HG02852 (cell line): Measurements from ENCODE around the gene MDM1.

Experiments used
- ATAC-seq: cut with Tn5 transposase; IDR thresholded peaks from one replicate; pipeline ENCODE4 v1.9.1; 2021; ENCODE audit warnings: mild to moderate bottlenecking, moderate library complexity; ENCODE audit not compliant: unreplicated experiment

Gene MDM1

GRCh38 chr12:68280240-68280639 is 51.9 kb downstream of the MDM1 start:
- no peak for ATAC-seq

DNA sequence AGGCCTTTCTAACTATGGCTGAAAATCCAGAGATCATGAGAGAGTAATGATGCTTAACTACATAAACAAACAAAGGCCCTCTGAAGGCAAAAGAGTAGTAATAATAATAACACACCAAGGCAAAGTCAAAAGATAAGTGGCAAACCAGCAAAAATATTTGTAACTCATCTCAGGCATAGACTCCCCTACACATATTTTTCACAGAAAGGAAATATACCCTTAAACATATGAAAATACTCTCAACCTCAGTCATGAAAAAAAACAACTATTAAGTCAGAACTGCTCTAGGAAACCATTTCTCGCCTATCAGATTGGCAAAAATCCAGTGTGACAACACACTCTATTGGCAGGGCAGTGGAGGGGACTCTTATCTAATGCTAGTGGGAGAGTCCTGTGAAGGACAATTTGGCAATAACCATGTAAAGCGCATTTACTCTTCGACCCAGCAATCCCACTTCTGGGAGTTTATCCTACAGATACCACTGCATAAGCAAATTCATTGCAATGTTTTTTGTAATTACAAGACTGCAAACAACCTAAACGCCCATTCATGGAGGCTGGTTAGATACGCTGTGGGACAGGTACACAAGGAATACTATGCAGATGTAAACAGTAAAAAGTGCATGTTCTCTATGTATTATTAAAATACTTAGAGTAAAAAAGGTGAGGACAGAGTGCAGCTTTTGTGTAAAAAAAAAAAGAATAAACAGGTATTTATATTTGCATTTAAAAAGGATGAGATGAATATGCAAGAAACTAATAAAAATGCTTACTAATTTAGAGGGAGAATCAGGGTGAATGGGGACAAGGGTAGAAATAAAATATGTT is 52.7 kb downstream of the MDM1 start:
- ATAC-seq = no peak

GRCh38 chr12:68276402-68276930 is 55.7 kb downstream of the MDM1 start:
- ATAC-seq = no peak

DNA sequence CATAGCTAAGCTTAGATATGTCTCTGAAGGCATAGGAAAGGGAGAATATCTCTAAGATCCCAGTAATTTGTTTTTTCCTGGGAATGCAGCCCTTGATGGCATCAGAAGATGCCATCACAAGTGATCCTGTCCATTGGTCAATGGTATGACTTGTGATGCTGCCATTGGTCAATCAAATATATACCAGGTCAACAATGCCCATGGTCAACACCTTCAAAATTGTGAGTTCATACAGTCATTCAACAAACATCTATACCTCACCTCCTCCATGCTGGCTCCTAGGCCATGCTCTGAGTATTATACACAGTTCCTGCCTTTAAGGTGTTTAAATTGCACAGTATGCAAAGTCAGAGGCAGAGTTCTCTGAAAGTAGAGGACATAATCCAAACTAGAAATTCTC is 59.4 kb downstream of the MDM1 start:
- ATAC-seq = no peak

- ATAC-seq = no peak
Measured at GRCh38 chr12:68271346-68271745, 60.8 kb downstream of the MDM1 start.

DNA sequence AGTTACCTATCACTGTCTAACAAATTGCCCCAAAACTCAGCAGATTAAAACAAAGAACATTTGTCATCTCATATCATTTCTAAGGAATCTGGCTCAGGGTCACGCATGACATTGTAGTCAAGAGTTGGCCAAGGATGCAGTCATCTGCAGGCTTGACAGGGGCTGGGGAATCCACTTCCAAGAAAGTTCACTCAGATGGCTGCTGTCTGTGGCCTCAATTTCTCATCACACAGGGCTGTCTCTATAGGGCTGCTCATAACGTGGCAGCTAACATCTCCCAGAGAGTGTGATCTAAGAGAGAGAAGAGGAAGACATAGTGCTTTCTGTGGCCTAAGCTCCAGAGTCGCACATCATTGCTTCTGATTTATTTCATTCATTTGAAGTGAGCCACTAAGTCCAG is 61.8 kb downstream of the MDM1 start:
- ATAC-seq = no peak

DNA sequence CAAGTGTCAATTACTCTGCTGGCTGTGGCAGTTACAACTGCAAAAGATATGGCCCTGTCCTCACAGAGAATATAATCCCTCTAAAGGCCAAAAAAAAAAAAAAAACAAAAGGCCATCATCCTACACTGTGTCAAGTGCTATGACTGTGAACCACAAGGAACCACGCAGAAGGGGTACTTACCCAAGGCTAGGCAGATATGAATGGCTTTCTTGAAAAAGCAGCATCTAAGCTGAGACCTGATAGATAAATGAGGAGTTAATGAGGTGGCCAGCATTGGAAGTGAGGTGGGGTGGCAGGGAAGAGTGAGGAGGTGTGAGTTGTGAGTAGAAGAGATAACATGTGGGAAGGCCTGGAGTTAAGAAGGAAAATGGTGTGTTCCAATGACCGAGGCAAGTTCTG is 62.4 kb downstream of the MDM1 start:
- no peak for ATAC-seq

DNA sequence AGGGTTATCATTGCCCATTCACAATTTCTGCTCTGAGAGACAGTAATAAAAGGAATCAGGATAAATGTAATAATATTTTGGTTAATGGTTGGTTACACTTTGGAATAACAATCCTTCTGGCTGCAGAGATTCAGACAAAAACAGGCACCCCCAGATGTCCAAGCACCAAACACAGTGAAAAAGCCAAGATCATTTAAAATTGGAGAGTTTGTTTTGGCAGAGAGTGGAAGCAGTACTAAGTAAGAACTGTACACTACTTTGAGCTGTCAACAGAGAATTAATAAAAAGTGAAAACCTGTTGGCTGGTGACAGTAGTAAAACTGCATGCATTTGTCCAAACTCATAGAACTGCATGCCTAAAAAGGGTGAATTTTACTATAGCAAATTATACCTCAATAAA is 63.2 kb downstream of the MDM1 start:
- ATAC-seq = no peak

GRCh38 chr12:68267892-68268396 is 64.2 kb downstream of the MDM1 start:
- ATAC-seq = no peak

- no peak for ATAC-seq
Measured at GRCh38 chr12:68264857-68265256, 67.3 kb downstream of the MDM1 start.

DNA sequence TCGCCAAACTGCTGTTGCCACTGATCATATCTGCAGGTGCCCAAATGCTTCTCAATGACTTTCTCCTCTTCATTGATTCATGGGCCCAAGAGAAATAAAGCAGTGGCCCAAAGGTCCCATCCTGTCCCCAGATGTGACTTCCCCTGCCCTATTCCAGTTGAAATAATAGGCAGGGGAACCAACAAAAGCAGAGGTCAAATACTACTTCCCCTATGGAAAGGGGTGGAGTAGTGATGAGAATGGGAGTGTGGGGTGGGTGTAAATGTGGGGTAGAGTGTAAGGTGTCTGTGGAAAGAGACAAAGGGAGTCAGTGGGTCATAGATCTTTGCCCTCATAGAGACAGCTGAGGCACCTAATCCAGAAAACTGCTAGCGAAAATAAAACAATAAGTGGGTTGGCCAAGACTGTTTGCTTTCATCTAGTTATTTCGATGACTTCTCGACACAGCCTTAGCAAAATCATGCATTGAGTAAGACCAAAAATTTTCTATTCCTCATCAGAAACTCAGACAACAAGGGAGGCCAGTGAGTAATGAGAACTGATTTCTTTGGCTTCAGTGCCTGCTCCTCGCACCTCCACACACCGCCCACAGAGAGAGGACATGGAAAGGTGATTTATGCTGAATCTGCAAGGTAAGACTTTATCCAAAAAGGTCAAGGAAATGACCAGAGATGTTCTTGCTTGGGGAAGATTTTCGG is 67.9 kb downstream of the MDM1 start:
- no peak for ATAC-seq

- no peak for ATAC-seq
Measured at GRCh38 chr12:68263366-68263765, 68.8 kb downstream of the MDM1 start.

DNA sequence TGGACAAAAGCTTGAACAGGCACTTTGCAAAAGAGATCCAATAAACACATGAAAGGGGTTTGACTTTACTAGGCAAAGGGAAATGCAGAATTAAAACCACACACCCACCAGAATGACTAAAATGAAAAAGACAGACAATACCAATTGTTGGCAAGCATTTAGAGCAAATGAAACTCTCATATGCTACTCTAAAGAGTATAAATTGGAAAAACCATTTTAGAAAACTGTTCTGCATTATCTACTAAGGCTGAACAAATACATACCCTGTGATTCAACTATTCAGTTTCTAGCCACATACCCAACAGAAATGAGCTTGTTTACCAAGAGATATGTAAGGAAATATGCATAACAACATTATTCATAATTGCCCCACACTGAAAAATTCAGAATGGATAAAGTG is 70.3 kb downstream of the MDM1 start:
- no peak for ATAC-seq

DNA sequence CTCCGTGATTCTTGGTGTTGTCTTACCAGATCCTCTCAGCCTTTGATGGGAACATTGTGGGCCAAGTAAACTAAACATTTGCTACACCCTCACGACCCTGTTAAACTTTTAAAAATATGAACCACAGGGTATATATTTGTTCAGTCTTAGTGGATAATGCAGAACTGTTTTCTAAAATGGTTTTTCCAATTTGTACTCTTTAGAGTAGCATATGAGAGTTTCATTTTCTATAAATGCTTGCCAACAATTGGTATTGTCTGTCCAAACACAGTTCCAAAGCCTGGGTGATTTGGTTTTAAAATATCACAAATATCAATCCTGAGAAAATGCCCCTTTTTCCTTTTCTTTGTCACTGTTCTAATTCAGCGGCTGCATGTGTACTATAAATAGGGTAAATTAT is 72.0 kb downstream of the MDM1 start:
- ATAC-seq = no peak

DNA sequence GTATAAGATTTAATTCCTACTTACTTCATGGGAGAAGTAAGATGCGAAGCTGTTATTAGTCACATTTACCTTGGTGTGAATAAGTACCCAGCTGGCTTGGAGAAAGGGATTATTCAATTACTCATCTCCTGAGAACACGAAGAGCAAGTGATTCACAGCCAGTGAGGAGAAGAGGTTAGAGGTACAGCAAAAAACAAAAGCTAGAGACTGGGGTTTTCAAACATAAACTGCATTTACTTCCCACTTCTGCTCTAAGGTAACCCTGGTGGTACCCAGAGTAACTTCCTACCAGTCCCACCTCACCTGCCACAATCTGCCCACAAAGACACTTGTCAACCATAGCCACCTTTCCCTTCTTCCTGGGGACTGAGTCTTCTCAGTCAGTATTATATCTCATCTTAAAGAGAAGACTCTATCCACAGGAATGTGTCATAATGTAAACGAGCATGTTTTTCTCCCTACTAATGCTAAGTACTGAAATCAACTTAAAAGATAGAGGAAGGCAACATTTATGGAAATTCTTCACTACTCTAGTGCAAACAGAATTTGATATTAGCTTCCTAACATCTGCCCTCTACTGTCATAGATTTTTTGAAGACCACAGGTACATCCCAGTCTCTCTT is 72.7 kb downstream of the MDM1 start:
- no peak for ATAC-seq

- ATAC-seq = no peak
Measured at GRCh38 chr12:68253504-68253903, 78.7 kb downstream of the MDM1 start, which contains the start of gene IL22. Gene IL22 (minus strand): TSS chr12:68253604. CDS start chr12:68253448, 156 bp downstream.

DNA sequence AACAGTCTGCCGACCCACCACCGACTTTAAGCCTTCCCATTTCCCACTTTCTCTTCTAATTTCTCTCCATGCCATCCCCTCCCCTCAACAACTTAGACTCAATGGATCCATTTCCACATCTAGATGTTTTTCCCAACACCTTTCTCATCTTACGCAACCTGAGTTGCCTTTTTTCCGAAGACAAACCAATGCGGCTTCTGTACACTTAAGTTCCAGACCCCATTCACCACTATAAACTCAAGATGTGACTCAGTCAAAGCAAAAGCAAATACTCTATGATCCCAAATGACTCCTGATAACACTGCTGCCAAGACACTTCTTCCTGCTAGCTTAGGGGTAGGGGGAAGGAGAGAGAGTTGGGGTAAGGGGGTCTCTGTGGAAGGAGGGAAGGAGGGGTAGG is 80.1 kb downstream of the MDM1 start:
- no peak for ATAC-seq

DNA sequence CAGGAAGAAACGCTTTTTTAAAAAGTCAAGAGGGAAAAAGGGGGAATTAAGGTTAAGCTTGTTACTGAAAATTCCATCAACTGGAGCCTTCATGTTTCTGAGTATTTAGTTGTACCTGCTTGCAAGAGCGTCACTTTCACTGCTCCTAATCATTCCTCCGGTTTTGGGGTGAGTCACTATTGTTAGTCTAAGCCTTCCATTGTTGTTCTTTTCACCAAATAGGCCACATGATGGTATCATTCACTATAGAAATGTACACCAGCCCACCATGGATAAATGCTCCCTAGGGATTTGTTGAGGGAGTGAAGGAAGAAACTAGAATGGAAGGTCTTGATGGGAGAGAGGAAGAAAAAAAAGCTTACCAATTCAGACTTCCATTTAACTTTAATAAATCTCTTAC is 81.7 kb downstream of the MDM1 start:
- no peak for ATAC-seq

- no peak for ATAC-seq
Measured at GRCh38 chr12:68247785-68248184, 84.4 kb downstream of the MDM1 start.

- no peak for ATAC-seq
Measured at GRCh38 chr12:68246350-68246749, 85.8 kb downstream of the MDM1 start.
